H9 (cell line): ENCODE measurements around the gene FAM185A. TPM values are rescaled to one million over a fixed set of nuclear protein-coding genes. Genes with fewer than 3 reads are reported as not detected.

Source experiments
- DNase-seq: peaks from one replicate; pipeline ENCODE4 v3.0.0-alpha.2; 2017
- H2AFZ ChIP-seq: one replicate; pipeline ENCODE4 v1.6.1; 2013; ENCODE audit warnings: mild to moderate bottlenecking, low read length, control low read depth, moderate library complexity
- H2AK5ac ChIP-seq: 2 replicates; pipeline ENCODE4 v1.6.1; 2013; ENCODE audit warnings: low read length, control low read depth, mixed read lengths; ENCODE audit not compliant: insufficient read length
- H2BK120ac ChIP-seq: one replicate; pipeline ENCODE4 v1.6.1; 2013; ENCODE audit warnings: low read depth, mild to moderate bottlenecking, low read length, control low read depth, inconsistent platforms; ENCODE audit not compliant: poor library complexity, severe bottlenecking
- H2BK12ac ChIP-seq: 2 replicates; pipeline ENCODE4 v1.6.1; 2013; ENCODE audit warnings: low read length, control low read depth, mixed read lengths, low read depth; ENCODE audit not compliant: insufficient read length
- H2BK15ac ChIP-seq: 2 replicates; pipeline ENCODE4 v1.6.1; 2013; ENCODE audit warnings: low read depth, low read length, control low read depth
- H2BK20ac ChIP-seq: one replicate; pipeline ENCODE4 v1.6.1; 2013; ENCODE audit warnings: low read depth, mild to moderate bottlenecking, low read length, control low read depth, inconsistent platforms; ENCODE audit not compliant: poor library complexity, severe bottlenecking
- H2BK5ac ChIP-seq: 2 replicates; pipeline ENCODE4 v1.6.1; 2013; ENCODE audit warnings: low read length, control low read depth, mixed read lengths; ENCODE audit not compliant: insufficient read length
- H3K14ac ChIP-seq: 2 replicates; pipeline ENCODE4 v1.6.1; 2013; ENCODE audit warnings: low read length, control low read depth; ENCODE audit not compliant: insufficient read depth
- H3K18ac ChIP-seq: 2 replicates; pipeline ENCODE4 v1.6.1; 2013; ENCODE audit warnings: low read depth, mild to moderate bottlenecking, mixed read lengths, low read length, control low read depth; ENCODE audit not compliant: insufficient read length
- H3K23ac ChIP-seq: 2 replicates; pipeline ENCODE4 v1.6.1; 2013; ENCODE audit warnings: low read length, control low read depth, mixed read lengths, low read depth; ENCODE audit not compliant: insufficient read length
- H3K23me2 ChIP-seq: 2 replicates; pipeline ENCODE4 v1.6.1; 2013; ENCODE audit warnings: low read depth, mild to moderate bottlenecking, mixed read lengths, low read length, control low read depth; ENCODE audit not compliant: insufficient read length, poor library complexity, severe bottlenecking
- H3K27ac ChIP-seq: 2 replicates; pipeline ENCODE4 v1.5.1; 2013; ENCODE audit warnings: low read length, control low read depth, mixed read lengths, low read depth; ENCODE audit not compliant: insufficient read length
- H3K27me3 ChIP-seq: 2 replicates; pipeline ENCODE4 v1.6.1; 2013; ENCODE audit warnings: low read length, control low read depth, inconsistent platforms; ENCODE audit not compliant: insufficient read depth
- H3K4ac ChIP-seq: 2 replicates; pipeline ENCODE4 v1.6.1; 2013; ENCODE audit warnings: low read depth, mild to moderate bottlenecking, control low read depth, inconsistent platforms, low read length, moderate library complexity
- H3K4me1 ChIP-seq: 2 replicates; pipeline ENCODE4 v1.6.1; 2013; ENCODE audit warnings: low read length, control low read depth, inconsistent platforms; ENCODE audit not compliant: insufficient read depth
- H3K4me2 ChIP-seq: 2 replicates; pipeline ENCODE4 v1.6.1; 2013; ENCODE audit warnings: low read length, control low read depth, mixed read lengths; ENCODE audit not compliant: insufficient read length, insufficient read depth
- H3K56ac ChIP-seq: 2 replicates; pipeline ENCODE4 v1.6.1; 2013; ENCODE audit warnings: low read depth, mild to moderate bottlenecking, mixed read lengths, low read length, control low read depth; ENCODE audit not compliant: insufficient read length
- H3K79me1 ChIP-seq: 2 replicates; pipeline ENCODE4 v1.6.1; 2013; ENCODE audit warnings: low read depth, mild to moderate bottlenecking, moderate library complexity, low read length, control low read depth, inconsistent platforms; ENCODE audit not compliant: insufficient read depth, poor library complexity, severe bottlenecking
- H3K79me2 ChIP-seq: 2 replicates; pipeline ENCODE4 v1.6.1; 2013; ENCODE audit warnings: low read length, control low read depth, inconsistent platforms; ENCODE audit not compliant: insufficient read depth
- H3K9ac ChIP-seq: 2 replicates; pipeline ENCODE4 v1.6.1; 2013; ENCODE audit warnings: low read length, control low read depth, mixed read lengths; ENCODE audit not compliant: insufficient read length; ENCODE audit errors: extremely low read depth
- H3K9me3 ChIP-seq: one replicate; pipeline ENCODE4 v1.6.1; 2013; ENCODE audit warnings: low read depth, low read length, inconsistent platforms; ENCODE audit not compliant: control insufficient read depth
- H3T11ph ChIP-seq: one replicate; pipeline ENCODE4 v1.6.1; 2013; ENCODE audit warnings: mild to moderate bottlenecking, low read length, control low read depth, inconsistent platforms
- H4K20me1 ChIP-seq: one replicate; pipeline ENCODE4 v1.6.1; 2013; ENCODE audit not compliant: control insufficient read depth, insufficient read length, insufficient read depth
- H4K5ac ChIP-seq: 2 replicates; pipeline ENCODE4 v1.6.1; 2013; ENCODE audit warnings: low read depth, mild to moderate bottlenecking, mixed read lengths, low read length, control low read depth; ENCODE audit not compliant: insufficient read length
- H4K8ac ChIP-seq: replicated peaks from 2 replicates; pipeline ENCODE4 v1.6.1; 2013; ENCODE audit warnings: low read length, control low read depth, mixed read lengths, low read depth; ENCODE audit not compliant: insufficient read length
- H4K91ac ChIP-seq: 2 replicates; pipeline ENCODE4 v1.6.1; 2013; ENCODE audit warnings: low read depth, mild to moderate bottlenecking, moderate library complexity, mixed read lengths, low read length, control low read depth; ENCODE audit not compliant: insufficient read length
- H3K27ac Mint-ChIP-seq, 3 experiments: 2 replicates in 2 of 3; 3 replicates in 1 of 3; pipeline ENCODE4 v1.8.0; 2020 to 2021; ENCODE audit warnings: mixed read lengths in 3 of 3, mild to moderate bottlenecking in 1 of 3, moderate library complexity in 1 of 3
- H3K27me3 Mint-ChIP-seq: 2 replicates; pipeline ENCODE4 v1.8.0; 2021; ENCODE audit warnings: low read depth, mild to moderate bottlenecking, moderate library complexity, mixed read lengths
- H3K36me3 Mint-ChIP-seq, 3 experiments: 2 replicates in 2 of 3; 3 replicates in 1 of 3; pipeline ENCODE4 v1.8.0; 2020 to 2021; ENCODE audit warnings: low read depth in 3 of 3, mixed read lengths in 3 of 3; ENCODE audit not compliant: insufficient read depth in 1 of 3
- H3K4me1 Mint-ChIP-seq, 2 experiments: 2 replicates each; pipeline ENCODE4 v1.8.0; 2020; ENCODE audit warnings: mixed read lengths in 2 of 2
- H3K4me3 Mint-ChIP-seq, 2 experiments: 2 replicates in 1 of 2; 3 replicates in 1 of 2; pipeline ENCODE4 v1.8.0; 2020 to 2021; ENCODE audit warnings: mild to moderate bottlenecking in 2 of 2, mixed read lengths in 2 of 2, moderate library complexity in 1 of 2
- H3K9me3 Mint-ChIP-seq, 2 experiments: 2 replicates in 1 of 2; 3 replicates in 1 of 2; pipeline ENCODE4 v1.8.0; 2020; ENCODE audit warnings: mild to moderate bottlenecking in 2 of 2, mixed read lengths in 2 of 2, moderate library complexity in 1 of 2
- CTCF ChIP-seq: fragments of 200-600 bp; sonication (generic); conservative IDR thresholded peaks from 3 replicates; pipeline ENCODE4 v1.8.0; 2021; ENCODE audit warnings: antibody characterized with exemption, mild to moderate bottlenecking
- WGBS: extraction: QIAGEN DNeasy Blood & Tissue Kit; methylation state at CpG from one replicate; pipeline ENCODE4 v1.1.7; 2013; ENCODE audit warnings: missing lambda C conversion rate, low lambda C conversion rate, mixed read lengths; ENCODE audit not compliant: insufficient read length; ENCODE audit errors: extremely low coverage; 5-methylcytosine and 5-hydroxymethylcytosine counted together
- total RNA-seq: library from RNA; stranded (reverse); gene quantifications from 2 replicates; pipeline ENCODE4 v1.2.1, GENCODE V29; 2021

The FAM185A gene
- total RNA-seq, 1 experiment from 2014 or later = 7.0 TPM

- H4K5ac ChIP-seq = no peak overlapping the region
- no peak for TF ChIP-seq CTCF
- no peak overlapping the region for H2BK15ac ChIP-seq
- H3K14ac ChIP-seq = no peak overlapping the region
- no peaks in the 10 kb centered on the region for H3K27me3 Mint-ChIP-seq
- no peak overlapping the region for H3K9ac ChIP-seq
- H3K4me2 ChIP-seq = no peak overlapping the region
- H3K27ac ChIP-seq = no peak overlapping the region
- no peaks in the 10 kb centered on the region for H3K27me3 ChIP-seq
- no peak overlapping the region for H3K56ac ChIP-seq
- no peaks in the 10 kb centered on the region for H3K4me1 ChIP-seq
- DNase-seq = no peak
- no peak overlapping the region for H2AFZ ChIP-seq
- no peak overlapping the region for H2AK5ac ChIP-seq
- no peaks in the 10 kb centered on the region for H3K36me3 Mint-ChIP-seq
- no peak overlapping the region for H2BK5ac ChIP-seq
- H3T11ph ChIP-seq = no peak overlapping the region
- no peaks in the 10 kb centered on the region for H3K9me3 ChIP-seq
- H3K4ac ChIP-seq = no peak overlapping the region
- H3K79me1 ChIP-seq = no peaks in the 10 kb centered on the region
- no CpG with 5 or more reads among the region's 3 CpGs for WGBS
- no peak overlapping the region for H3K27ac Mint-ChIP-seq
- H2BK120ac ChIP-seq = no peak overlapping the region
- H3K79me2 ChIP-seq = no peaks in the 10 kb centered on the region
- H4K91ac ChIP-seq = no peak overlapping the region
- no peak overlapping the region for H3K23ac ChIP-seq
- H3K4me3 Mint-ChIP-seq = no peak overlapping the region
- H4K8ac ChIP-seq = no peak overlapping the region
- H3K4me1 Mint-ChIP-seq = no peaks in the 10 kb centered on the region
- no peaks in the 10 kb centered on the region for H4K20me1 ChIP-seq
- H3K23me2 ChIP-seq = no peaks in the 10 kb centered on the region
- no peak overlapping the region for H2BK20ac ChIP-seq
- no peak overlapping the region for H2BK12ac ChIP-seq
- H3K9me3 Mint-ChIP-seq = no peaks in the 10 kb centered on the region
- H3K18ac ChIP-seq = no peak overlapping the region
Observed at GRCh38 chr7:102849538-102849937, 100.7 kb downstream of the FAM185A start.
